Prostate gland (tissue), 2 donors: Measurements from ENCODE around the gene GLDC.

Experiments
- CTCF ChIP-seq, 4 experiments: fragments of 200-600 bp in 2 of 4; fragments of 450-650 bp in 2 of 4; sonication (generic) in 2 of 4; IDR thresholded peaks; 1 replicate in 3 of 4; 2 replicates in 1 of 4; pipeline ENCODE4 v1.5.1; 2016 to 2019; ENCODE audit warnings: antibody characterized with exemption in 4 of 4, mild to moderate bottlenecking in 2 of 4, moderate library complexity in 2 of 4
- POLR2AphosphoS5 ChIP-seq: sonication (generic); formaldehyde crosslinking; IDR thresholded peaks from one replicate; pipeline ENCODE4 v1.6.1; 2017; ENCODE audit warnings: antibody characterized with exemption

DNA sequence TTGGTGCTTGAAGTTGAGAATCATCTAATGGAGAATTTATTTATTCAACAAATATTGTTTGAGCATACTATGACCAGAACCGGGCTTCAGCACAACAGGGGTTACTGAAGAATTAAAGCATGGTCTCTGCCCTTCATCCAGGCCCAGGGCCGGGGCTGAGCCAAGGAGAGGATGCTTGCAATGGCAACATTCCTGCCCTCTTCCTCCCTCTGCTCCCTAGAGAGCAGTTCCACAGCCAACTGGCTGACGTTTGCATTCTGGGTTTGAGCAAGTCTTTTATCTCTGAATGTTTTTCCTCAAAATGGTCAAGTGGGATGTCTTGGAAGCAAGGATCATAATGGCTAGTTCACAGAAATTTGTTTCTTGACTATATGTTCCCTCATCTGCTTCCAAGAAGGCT, 80.7 kb downstream of the GLDC start:
- TF ChIP-seq CTCF (IDR thresholded peaks at IDR 0.05) (no peak), POLR2AphosphoS5 (no peak)
